ENCODE measurements around the gene PTPRG. TPM values are rescaled to one million over a fixed set of nuclear protein-coding genes. Genes with fewer than 3 reads are reported as not detected.

PTPRG gene
- total RNA-seq, 4 donors from 2014 or later = 51.9 to 56.8 (median 54.4) TPM

DNA sequence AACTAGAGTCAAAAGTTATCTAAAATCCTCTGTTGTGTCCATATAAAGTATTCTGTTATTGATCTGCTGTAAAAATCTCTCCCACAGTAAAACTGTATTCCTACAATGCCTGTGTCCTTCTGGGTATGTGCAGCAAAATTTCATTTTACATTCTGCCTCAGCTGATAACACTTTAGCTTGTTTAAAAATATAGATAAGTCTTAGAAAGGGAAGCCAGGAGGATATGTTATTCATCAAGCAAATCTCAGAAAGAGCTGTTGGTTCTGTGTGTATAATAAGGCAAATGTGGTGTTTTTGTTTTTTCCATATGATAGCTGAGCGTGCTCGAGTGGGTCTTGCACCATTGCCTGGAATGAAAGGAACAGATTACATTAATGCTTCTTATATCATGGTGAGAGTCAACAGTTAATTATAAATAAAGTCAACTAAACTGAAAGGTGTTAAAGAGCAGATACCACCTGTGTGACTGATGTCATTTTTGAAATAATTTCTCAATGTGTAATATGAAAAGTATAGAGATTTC lies 715.3 kb downstream of the PTPRG start:
- no peak for TF ChIP-seq POLR2A (IDR thresholded peaks at IDR 0.05; ENCODE audit: low read depth)
- TF ChIP-seq, protein P1, sequence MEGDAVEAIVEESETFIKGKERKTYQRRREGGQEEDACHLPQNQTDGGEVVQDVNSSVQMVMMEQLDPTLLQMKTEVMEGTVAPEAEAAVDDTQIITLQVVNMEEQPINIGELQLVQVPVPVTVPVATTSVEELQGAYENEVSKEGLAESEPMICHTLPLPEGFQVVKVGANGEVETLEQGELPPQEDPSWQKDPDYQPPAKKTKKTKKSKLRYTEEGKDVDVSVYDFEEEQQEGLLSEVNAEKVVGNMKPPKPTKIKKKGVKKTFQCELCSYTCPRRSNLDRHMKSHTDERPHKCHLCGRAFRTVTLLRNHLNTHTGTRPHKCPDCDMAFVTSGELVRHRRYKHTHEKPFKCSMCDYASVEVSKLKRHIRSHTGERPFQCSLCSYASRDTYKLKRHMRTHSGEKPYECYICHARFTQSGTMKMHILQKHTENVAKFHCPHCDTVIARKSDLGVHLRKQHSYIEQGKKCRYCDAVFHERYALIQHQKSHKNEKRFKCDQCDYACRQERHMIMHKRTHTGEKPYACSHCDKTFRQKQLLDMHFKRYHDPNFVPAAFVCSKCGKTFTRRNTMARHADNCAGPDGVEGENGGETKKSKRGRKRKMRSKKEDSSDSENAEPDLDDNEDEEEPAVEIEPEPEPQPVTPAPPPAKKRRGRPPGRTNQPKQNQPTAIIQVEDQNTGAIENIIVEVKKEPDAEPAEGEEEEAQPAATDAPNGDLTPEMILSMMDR (IDR thresholded peaks at IDR 0.05) = no peak
- no peak for TF ChIP-seq POLR2AphosphoS5 (IDR thresholded peaks at IDR 0.05)
- no peak for TF ChIP-seq EP300 (IDR thresholded peaks at IDR 0.05)
- WGBS = 89% methylated on average over 2 of the region's 2 CpGs
- H3K27ac ChIP-seq (replicated peaks in 1 of 4) = no peak overlapping the region
- intact Hi-C loops (cut with DNase I) = no loop called here
- no peaks in the 10 kb centered on the region for H3K27me3 ChIP-seq
- H3K4me3 ChIP-seq = no peak overlapping the region
- H3K9me3 ChIP-seq = no peaks in the 10 kb centered on the region
- H3K36me3 ChIP-seq = peaks cover 5 to 77% (median 32%) of the 10 kb centered on the region in 4 donors
- no peaks in the 10 kb centered on the region for H3K4me1 ChIP-seq
- no peak for DNase-seq (ENCODE audit: extremely low spot score)

DNA sequence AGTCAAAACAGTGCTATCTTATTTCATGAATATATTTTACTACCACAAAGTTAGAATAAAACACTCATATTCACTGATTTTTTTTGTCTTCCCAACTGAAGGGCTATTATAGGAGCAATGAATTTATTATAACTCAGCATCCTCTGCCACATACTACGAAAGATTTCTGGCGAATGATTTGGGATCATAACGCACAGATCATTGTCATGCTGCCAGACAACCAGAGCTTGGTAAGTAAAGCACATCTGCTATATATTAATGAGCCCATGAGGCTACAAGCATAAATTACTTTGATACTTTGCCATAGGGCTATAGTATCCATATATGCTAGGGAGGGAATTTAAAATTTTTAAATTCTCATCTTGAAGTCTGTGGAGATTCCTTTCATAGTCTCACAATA lies 716.1 kb downstream of the PTPRG start:
- WGBS = 84% methylated on average over 3 of the region's 3 CpGs
- Histone ChIP-seq H3K4me1 (no peaks in the 10 kb centered on the region), H3K36me3 (peaks cover 5 to 77% (median 29%) of the 10 kb centered on the region in 4 donors), H3K27ac (replicated peaks in 1 of 4) (no peak overlapping the region), H3K4me3 (no peak overlapping the region), H3K9me3 (no peaks in the 10 kb centered on the region), H3K27me3 (no peaks in the 10 kb centered on the region)
- TF ChIP-seq POLR2A (IDR thresholded peaks at IDR 0.05; ENCODE audit: low read depth) = no peak
- no peak for TF ChIP-seq EP300 (IDR thresholded peaks at IDR 0.05)
- TF ChIP-seq POLR2AphosphoS5 (IDR thresholded peaks at IDR 0.05) = no peak
- TF ChIP-seq, protein P1 (IDR thresholded peaks at IDR 0.05) = no peak
- DNase-seq (ENCODE audit: extremely low spot score) = no peak
- intact Hi-C loops (cut with DNase I) = no loop called here

DNA sequence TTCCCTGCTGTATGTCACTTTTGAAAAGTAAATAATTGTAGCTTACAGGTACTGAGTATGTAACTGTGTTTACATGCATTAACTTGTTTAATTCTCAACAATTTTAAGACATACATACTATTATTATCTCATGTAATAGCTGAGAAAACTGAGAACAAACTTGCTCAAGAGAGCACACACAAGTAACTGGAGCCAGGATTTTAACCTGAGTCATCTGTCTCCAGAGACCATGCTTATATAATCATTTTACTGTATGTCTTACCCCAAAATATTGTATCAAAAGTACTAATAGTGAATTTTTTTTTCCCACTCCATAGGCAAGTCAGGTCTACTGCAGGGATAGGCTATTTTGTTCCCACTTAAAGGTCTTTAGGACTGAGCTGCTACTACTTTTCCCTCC lies 716.6 kb downstream of the PTPRG start:
- H3K4me3 ChIP-seq = no peak overlapping the region
- no peaks in the 10 kb centered on the region for H3K9me3 ChIP-seq
- no peaks in the 10 kb centered on the region for H3K4me1 ChIP-seq
- no peak overlapping the region for H3K27ac ChIP-seq (replicated peaks in 1 of 4)
- DNase-seq (ENCODE audit: extremely low spot score) = no peak
- peaks cover 4 to 77% (median 24%) of the 10 kb centered on the region in 4 donors for H3K36me3 ChIP-seq
- no peaks in the 10 kb centered on the region for H3K27me3 ChIP-seq
- TF ChIP-seq POLR2AphosphoS5 (IDR thresholded peaks at IDR 0.05) = no peak
- TF ChIP-seq EP300 (IDR thresholded peaks at IDR 0.05) = no peak
- TF ChIP-seq POLR2A (IDR thresholded peaks at IDR 0.05; ENCODE audit: low read depth) = no peak
- TF ChIP-seq, protein P1 (IDR thresholded peaks at IDR 0.05) = no peak
- intact Hi-C loops (cut with DNase I) = no loop called here

DNA sequence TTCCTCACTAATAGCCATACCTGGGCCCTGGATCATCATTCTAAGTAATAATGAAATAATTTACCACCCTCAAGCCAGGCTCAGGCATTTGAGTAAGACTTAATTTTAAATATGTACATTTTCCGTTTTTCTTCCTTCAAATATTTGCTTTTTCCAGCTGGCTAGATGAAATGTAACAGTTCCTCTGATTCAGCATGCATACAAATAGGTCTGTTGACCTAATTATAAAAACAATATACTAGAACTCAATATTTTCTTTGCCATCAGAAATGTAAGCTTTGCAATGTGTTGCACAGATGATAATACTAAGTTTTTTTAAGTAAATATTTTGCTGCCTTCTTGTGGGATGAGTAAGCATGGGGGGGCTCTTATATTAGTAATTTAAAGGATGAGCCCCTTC lies 720.4 kb downstream of the PTPRG start:
- 94% methylated on average over 1 of the region's 1 CpG for WGBS
- H3K9me3 ChIP-seq = no peaks in the 10 kb centered on the region
- intact Hi-C loops (cut with DNase I) = no loop called here
- no peak for TF ChIP-seq POLR2A (IDR thresholded peaks at IDR 0.05; ENCODE audit: low read depth)
- TF ChIP-seq, protein P1 (IDR thresholded peaks at IDR 0.05) = no peak
- no peak for TF ChIP-seq POLR2AphosphoS5 (IDR thresholded peaks at IDR 0.05)
- TF ChIP-seq EP300 (IDR thresholded peaks at IDR 0.05) = no peak
- H3K36me3 ChIP-seq = peaks cover 0 to 54% (median 18%) of the 10 kb centered on the region in 4 donors
- no peak overlapping the region for H3K4me3 ChIP-seq
- H3K4me1 ChIP-seq = no peaks in the 10 kb centered on the region
- H3K27ac ChIP-seq (replicated peaks in 1 of 4) = no peak overlapping the region
- H3K27me3 ChIP-seq = no peaks in the 10 kb centered on the region
- no peak for DNase-seq (ENCODE audit: extremely low spot score)

DNA sequence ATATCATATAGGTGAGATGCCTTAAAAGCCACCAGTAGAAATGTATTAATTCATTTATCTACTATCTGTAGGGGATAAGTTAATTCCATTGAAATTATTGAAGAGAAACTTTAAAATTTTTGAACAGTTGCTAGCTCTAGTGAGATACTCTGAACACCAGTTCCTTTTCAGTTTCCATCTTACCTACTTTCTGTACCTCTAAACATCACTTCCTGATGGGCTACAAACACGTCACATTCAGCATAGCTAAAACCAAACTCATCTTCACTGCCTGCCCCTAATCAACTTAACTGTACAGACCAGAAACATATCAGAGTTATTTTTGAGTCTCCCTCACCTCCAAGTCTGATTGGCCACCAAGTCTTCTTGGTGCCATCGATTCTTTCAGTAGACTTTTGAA lies 723.1 kb downstream of the PTPRG start:
- TF ChIP-seq POLR2AphosphoS5 (IDR thresholded peaks at IDR 0.05) = no peak
- TF ChIP-seq POLR2A (IDR thresholded peaks at IDR 0.05; ENCODE audit: low read depth) = no peak
- TF ChIP-seq, protein P1 (IDR thresholded peaks at IDR 0.05) = no peak
- no peak for TF ChIP-seq EP300 (IDR thresholded peaks at IDR 0.05)
- Histone ChIP-seq H3K4me1 (no peaks in the 10 kb centered on the region), H3K27ac (replicated peaks in 1 of 4) (no peak overlapping the region), H3K36me3 (peaks cover 0 to 32% (median 7%) of the 10 kb centered on the region in 4 donors), H3K9me3 (no peaks in the 10 kb centered on the region), H3K27me3 (no peaks in the 10 kb centered on the region), H3K4me3 (no peak overlapping the region)
- intact Hi-C loops (cut with DNase I) = no loop called here
- WGBS = 84% methylated on average over 2 of the region's 2 CpGs
- no peak for DNase-seq (ENCODE audit: extremely low spot score)

Measured in esophagus muscularis mucosa (tissue), 4 donors.